ENCODE results near the gene SPAG6.

GRCh38 chr10:22417736-22418268 lies 72.5 kb downstream of the SPAG6 start:
- TF ChIP-seq PATZ1 (CRISPR knock-in tag; IDR thresholded peaks at IDR 0.05; ENCODE audit: borderline replicate concordance) (no peak), ZNF143 (CRISPR knock-in tag; IDR thresholded peaks at IDR 0.05) (no peak), NFXL1 (CRISPR knock-in tag; IDR thresholded peaks at IDR 0.05) (no peak), HDAC6 (IDR thresholded peaks at IDR 0.05; ENCODE audit: low read depth, low read length) (no peak)
